OCI-LY1 (cell line): ENCODE results near the gene MAPK11.

Experiments
- H2AFZ ChIP-seq: fragments of 200-600 bp; sonication (generic), shearing (Covaris generic); 2 replicates; pipeline ENCODE4 v1.6.0; 2014; ENCODE audit warnings: antibody characterized with exemption, mild to moderate bottlenecking, low read length
- H3F3A ChIP-seq: fragments of 200-600 bp; sonication (generic), shearing (Covaris generic); 2 replicates; pipeline ENCODE4 v1.6.0; 2014; ENCODE audit warnings: mild to moderate bottlenecking, antibody characterized with exemption, low read length, moderate library complexity; ENCODE audit not compliant: insufficient read depth
- H3K27ac ChIP-seq: fragments of 200-600 bp; sonication (generic); 2 replicates; pipeline ENCODE4 v1.5.1; 2014; ENCODE audit warnings: low read length, mixed run types, mild to moderate bottlenecking, low read depth; ENCODE audit not compliant: poor library complexity, severe bottlenecking
- H3K27me3 ChIP-seq: fragments of 200-600 bp; sonication (generic); 2 replicates; pipeline ENCODE4 v1.6.0; 2014; ENCODE audit warnings: antibody characterized with exemption, mild to moderate bottlenecking, low read length, moderate library complexity; ENCODE audit not compliant: insufficient read depth
- H3K36me3 ChIP-seq: fragments of 200-600 bp; sonication (generic); 2 replicates; pipeline ENCODE4 v1.6.1; 2014; ENCODE audit warnings: mild to moderate bottlenecking, antibody characterized with exemption, low read length, moderate library complexity, mixed read lengths; ENCODE audit not compliant: insufficient read depth
- H3K4me1 ChIP-seq: fragments of 200-600 bp; sonication (generic); 2 replicates; pipeline ENCODE4 v1.5.1; 2014; ENCODE audit warnings: mild to moderate bottlenecking, low read length, moderate library complexity; ENCODE audit not compliant: insufficient read depth, severe bottlenecking
- H3K4me2 ChIP-seq: fragments of 200-600 bp; sonication (generic), shearing (Covaris generic); 2 replicates; pipeline ENCODE4 v1.6.1; 2014; ENCODE audit warnings: low read length
- H3K4me3 ChIP-seq: fragments of 200-600 bp; sonication (generic); 2 replicates; pipeline ENCODE4 v1.5.1; 2014; ENCODE audit warnings: low read length, low read depth, mild to moderate bottlenecking, mixed read lengths; ENCODE audit not compliant: poor library complexity, severe bottlenecking
- H3K79me2 ChIP-seq: fragments of 200-600 bp; shearing (Covaris generic); 2 replicates; pipeline ENCODE4 v1.6.1; 2016; ENCODE audit warnings: mixed run types, low read length, mixed read lengths; ENCODE audit not compliant: insufficient read depth
- H3K9ac ChIP-seq: fragments of 200-600 bp; sonication (generic), shearing (Covaris generic); 2 replicates; pipeline ENCODE4 v1.6.1; 2014; ENCODE audit warnings: mild to moderate bottlenecking, low read length, mixed read lengths
- H3K9me2 ChIP-seq: fragments of 200-600 bp; sonication (generic), shearing (Covaris generic); 2 replicates; pipeline ENCODE4 v1.6.1; 2014; ENCODE audit warnings: low read depth, mild to moderate bottlenecking, low read length, mixed read lengths
- H3K9me3 ChIP-seq: fragments of 200-600 bp; shearing (Covaris generic); 2 replicates; pipeline ENCODE4 v1.6.1; 2014; ENCODE audit warnings: low read length, mixed read lengths
- H4K20me1 ChIP-seq: fragments of 200-600 bp; sonication (generic), shearing (Covaris generic); 2 replicates; pipeline ENCODE4 v1.6.0; 2016; ENCODE audit warnings: mild to moderate bottlenecking, low read length; ENCODE audit not compliant: insufficient read depth
- CTCF ChIP-seq: fragments of 200-600 bp; sonication (generic), shearing (Covaris generic); IDR thresholded peaks from 2 replicates; pipeline ENCODE4 v1.5.1; 2017; ENCODE audit warnings: mild to moderate bottlenecking, antibody characterized with exemption, low read length, moderate library complexity, mixed read lengths
- EZH2 ChIP-seq: fragments of 200-600 bp; sonication (generic), shearing (Covaris generic); IDR thresholded peaks from 2 replicates; pipeline ENCODE4 v1.8.0; 2017; ENCODE audit warnings: borderline replicate concordance, mixed run types, mild to moderate bottlenecking, antibody characterized with exemption, low read length, moderate library complexity, mixed read lengths

MAPK11 gene

DNA sequence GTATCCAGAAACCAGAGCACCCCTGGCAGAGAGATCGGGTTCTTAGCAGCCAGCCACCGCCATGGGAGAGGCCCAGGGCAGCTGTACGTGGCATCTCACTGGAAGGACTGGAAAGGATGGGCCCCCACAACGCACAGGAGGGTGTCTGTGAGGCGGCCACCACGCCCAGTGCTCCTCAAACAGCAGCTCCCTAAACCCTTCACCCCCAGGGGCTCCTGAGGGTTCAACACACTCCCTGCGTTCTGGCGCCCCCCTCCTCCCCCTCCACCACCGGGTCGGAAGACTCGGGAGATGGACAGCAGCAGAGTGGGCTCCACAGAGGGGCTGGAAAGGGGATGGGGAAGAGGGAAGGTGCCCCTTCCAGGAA is 9.8 kb downstream of the MAPK11 start:
- H4K20me1 ChIP-seq = no peaks in the 10 kb centered on the region
- H3K4me2 ChIP-seq = peak overlapping the region; percentile 92
- H3K79me2 ChIP-seq = peaks cover 4% of the 10 kb centered on the region; the same call in 1 of the 2 replicates
- no peaks in the 10 kb centered on the region for H3F3A ChIP-seq
- TF ChIP-seq CTCF = no peak
- no peak for TF ChIP-seq EZH2
- H3K27me3 ChIP-seq = no peaks in the 10 kb centered on the region
- H3K36me3 ChIP-seq = peaks cover 34% of the 10 kb centered on the region
- H3K4me3 ChIP-seq = peak overlapping the region; percentile 88
- H3K9me2 ChIP-seq = no peaks in the 10 kb centered on the region
- H2AFZ ChIP-seq = no peak overlapping the region
- peak overlapping the region; percentile 84 for H3K9ac ChIP-seq
- no peaks in the 10 kb centered on the region for H3K9me3 ChIP-seq
- peak overlapping the region; percentile 47 for H3K27ac ChIP-seq
- peaks cover 24% of the 10 kb centered on the region for H3K4me1 ChIP-seq

GRCh38 chr22:50259302-50259701 is 10.9 kb downstream of the MAPK11 start:
- Histone ChIP-seq H3K4me3 (no peak overlapping the region), H3K9me3 (no peaks in the 10 kb centered on the region), H3K9me2 (no peaks in the 10 kb centered on the region), H3K36me3 (peaks cover 43% of the 10 kb centered on the region), H3F3A (no peaks in the 10 kb centered on the region), H3K27me3 (no peaks in the 10 kb centered on the region), H3K79me2 (peaks cover 4% of the 10 kb centered on the region; the same call in 1 of the 2 replicates), H3K4me1 (peaks cover 24% of the 10 kb centered on the region), H3K4me2 (no peak overlapping the region; the same call in 1 of the 2 replicates), H4K20me1 (no peaks in the 10 kb centered on the region), H3K27ac (no peak overlapping the region), H3K9ac (no peak overlapping the region), H2AFZ (no peak overlapping the region)
- TF ChIP-seq CTCF (no peak), EZH2 (no peak)

- Histone ChIP-seq H3K27ac (no peak overlapping the region), H2AFZ (no peak overlapping the region), H3K27me3 (no peaks in the 10 kb centered on the region), H3K4me2 (no peak overlapping the region; the same call in 1 of the 2 replicates), H4K20me1 (no peaks in the 10 kb centered on the region), H3K9me2 (no peaks in the 10 kb centered on the region), H3K9ac (no peak overlapping the region), H3K9me3 (no peaks in the 10 kb centered on the region), H3K36me3 (peaks cover 47% of the 10 kb centered on the region), H3F3A (no peaks in the 10 kb centered on the region), H3K4me1 (peaks cover 24% of the 10 kb centered on the region), H3K4me3 (no peak overlapping the region), H3K79me2 (peaks cover 4% of the 10 kb centered on the region; the same call in 1 of the 2 replicates)
- no peak for TF ChIP-seq EZH2
- TF ChIP-seq CTCF = no peak
These were observed 11.6 kb downstream of the MAPK11 start for GRCh38 chr22:50258361-50259292.
